ENCODE results near the gene IL15. TPM values are rescaled to one million over a fixed set of nuclear protein-coding genes. Genes with fewer than 3 reads are reported as not detected.

The IL15 gene
- total RNA-seq, 4 donors from 2014 or later: 0.64 to 3.8 (median 1.6) TPM

DNA sequence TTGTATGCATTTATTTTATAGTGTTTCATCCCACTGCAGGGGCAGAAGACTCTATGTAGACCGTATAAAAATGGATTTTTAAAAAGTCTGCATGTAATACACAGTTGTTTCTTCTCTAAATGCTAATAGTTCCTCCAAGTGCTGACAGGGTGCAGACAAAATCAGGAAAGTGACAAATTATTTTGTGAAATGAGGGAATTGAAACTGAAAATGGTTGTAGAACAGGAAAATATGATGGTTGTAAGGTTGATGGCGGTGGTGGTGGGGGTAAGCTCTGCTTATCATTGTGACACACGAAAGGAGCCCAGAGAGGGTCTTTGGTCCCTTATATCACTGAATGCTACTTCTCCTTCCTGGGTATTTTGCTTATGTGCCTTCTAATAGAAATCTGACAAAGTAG is 4.3 kb downstream of the IL15 start:
- no peaks in the 10 kb centered on the region for H3K27me3 ChIP-seq
- no peak for TF ChIP-seq EP300 (IDR thresholded peaks at IDR 0.05)
- TF ChIP-seq, protein P1, sequence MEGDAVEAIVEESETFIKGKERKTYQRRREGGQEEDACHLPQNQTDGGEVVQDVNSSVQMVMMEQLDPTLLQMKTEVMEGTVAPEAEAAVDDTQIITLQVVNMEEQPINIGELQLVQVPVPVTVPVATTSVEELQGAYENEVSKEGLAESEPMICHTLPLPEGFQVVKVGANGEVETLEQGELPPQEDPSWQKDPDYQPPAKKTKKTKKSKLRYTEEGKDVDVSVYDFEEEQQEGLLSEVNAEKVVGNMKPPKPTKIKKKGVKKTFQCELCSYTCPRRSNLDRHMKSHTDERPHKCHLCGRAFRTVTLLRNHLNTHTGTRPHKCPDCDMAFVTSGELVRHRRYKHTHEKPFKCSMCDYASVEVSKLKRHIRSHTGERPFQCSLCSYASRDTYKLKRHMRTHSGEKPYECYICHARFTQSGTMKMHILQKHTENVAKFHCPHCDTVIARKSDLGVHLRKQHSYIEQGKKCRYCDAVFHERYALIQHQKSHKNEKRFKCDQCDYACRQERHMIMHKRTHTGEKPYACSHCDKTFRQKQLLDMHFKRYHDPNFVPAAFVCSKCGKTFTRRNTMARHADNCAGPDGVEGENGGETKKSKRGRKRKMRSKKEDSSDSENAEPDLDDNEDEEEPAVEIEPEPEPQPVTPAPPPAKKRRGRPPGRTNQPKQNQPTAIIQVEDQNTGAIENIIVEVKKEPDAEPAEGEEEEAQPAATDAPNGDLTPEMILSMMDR (IDR thresholded peaks at IDR 0.05): no peak
- TF ChIP-seq POLR2AphosphoS5 (IDR thresholded peaks at IDR 0.05): no peak
- TF ChIP-seq POLR2A (IDR thresholded peaks at IDR 0.05): no peak
- no peaks in the 10 kb centered on the region for H3K9me3 ChIP-seq
- H3K4me3 ChIP-seq: no peak overlapping the region
- peaks cover 17% of the 10 kb centered on the region for H3K4me1 ChIP-seq
- no peak overlapping the region for H3K27ac ChIP-seq
- WGBS: 86% methylated on average over 3 of the region's 3 CpGs
- no peaks in the 10 kb centered on the region for H3K36me3 ChIP-seq
- no peak for DNase-seq (ENCODE audit: low spot score in 2 of 2)

DNA sequence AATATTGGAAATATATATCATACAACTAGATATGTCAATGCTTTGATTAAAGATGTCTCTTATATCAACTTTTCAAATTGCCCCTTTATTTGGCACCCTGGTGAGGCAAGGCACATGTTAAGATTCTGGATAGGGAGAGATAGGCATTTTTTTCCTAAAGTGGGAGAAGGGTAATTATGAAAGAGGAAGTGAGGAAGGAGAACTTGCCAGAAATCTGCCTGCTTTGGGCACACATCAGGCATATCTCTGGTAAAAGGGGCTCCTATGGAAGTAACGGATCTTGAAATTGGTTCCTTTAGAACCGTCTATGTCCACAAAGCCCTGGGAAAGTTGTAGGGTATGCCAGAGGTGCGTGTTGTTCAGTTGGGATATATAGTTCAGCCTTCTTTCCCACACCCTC is 5.7 kb downstream of the IL15 start:
- no peak for TF ChIP-seq EP300 (IDR thresholded peaks at IDR 0.05)
- no peak for TF ChIP-seq POLR2A (IDR thresholded peaks at IDR 0.05)
- TF ChIP-seq POLR2AphosphoS5 (IDR thresholded peaks at IDR 0.05): no peak
- TF ChIP-seq, protein P1 (IDR thresholded peaks at IDR 0.05): no peak

DNA sequence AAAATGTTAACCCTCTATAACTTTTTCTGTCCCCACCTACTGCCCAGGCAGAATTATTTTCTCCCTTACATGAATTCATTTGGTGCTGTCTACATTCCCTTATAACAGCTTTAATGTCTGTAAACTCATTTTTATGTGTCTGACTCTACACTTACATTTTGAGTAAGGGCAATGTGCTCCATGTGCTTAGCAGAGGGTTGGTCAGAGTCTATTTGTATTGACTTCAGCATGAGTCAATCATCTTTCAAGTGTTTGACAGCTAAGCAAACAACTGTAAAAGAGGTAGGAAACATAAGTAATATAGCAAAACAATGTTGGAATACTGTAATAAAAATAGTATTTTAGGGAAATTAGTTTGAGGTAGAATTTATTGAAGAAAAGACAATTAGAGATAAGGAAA is 6.3 kb downstream of the IL15 start:
- Histone ChIP-seq H3K4me1 (peaks cover 3% of the 10 kb centered on the region), H3K27ac (no peak overlapping the region), H3K9me3 (no peaks in the 10 kb centered on the region), H3K27me3 (no peaks in the 10 kb centered on the region), H3K4me3 (no peak overlapping the region), H3K36me3 (no peaks in the 10 kb centered on the region)
- TF ChIP-seq EP300 (IDR thresholded peaks at IDR 0.05) (no peak), POLR2AphosphoS5 (IDR thresholded peaks at IDR 0.05) (no peak), POLR2A (IDR thresholded peaks at IDR 0.05) (no peak)
- TF ChIP-seq, protein P1 (IDR thresholded peaks at IDR 0.05): no peak
- DNase-seq (ENCODE audit: low spot score in 2 of 2): no peak

More for the DNA sequence above, 5.7 kb downstream of the IL15 start:
- Histone ChIP-seq H3K27me3 (no peaks in the 10 kb centered on the region), H3K9me3 (no peaks in the 10 kb centered on the region), H3K4me3 (no peak overlapping the region), H3K36me3 (no peaks in the 10 kb centered on the region), H3K27ac (no peak overlapping the region), H3K4me1 (peaks cover 10% of the 10 kb centered on the region)
- DNase-seq (ENCODE audit: low spot score in 2 of 2): no peak
- 92% methylated on average over 3 of the region's 3 CpGs for WGBS

DNA sequence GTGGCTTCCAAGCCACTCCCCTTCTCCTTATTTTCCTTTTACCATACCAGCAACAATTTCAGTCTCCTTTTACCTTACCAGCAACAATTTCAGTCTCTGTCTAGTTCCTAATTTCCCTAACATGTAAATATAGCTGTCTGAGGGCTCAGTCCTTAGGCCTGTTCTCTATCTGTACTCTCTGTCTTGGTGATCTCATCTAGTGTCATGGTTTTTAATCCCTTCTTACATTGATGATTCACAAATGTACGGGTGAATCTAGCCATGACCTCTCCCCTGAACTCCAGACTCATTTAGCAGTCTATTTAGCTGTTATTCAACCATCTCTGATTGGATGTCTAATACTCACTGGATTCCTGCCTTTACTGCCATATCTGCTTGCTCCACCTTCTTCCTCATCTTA is 7.2 kb downstream of the IL15 start:
- Histone ChIP-seq H3K4me3 (no peak overlapping the region), H3K27ac (no peak overlapping the region), H3K4me1 (no peaks in the 10 kb centered on the region), H3K27me3 (no peaks in the 10 kb centered on the region), H3K36me3 (no peaks in the 10 kb centered on the region), H3K9me3 (no peaks in the 10 kb centered on the region)
- WGBS: 29% methylated on average over 1 of the region's 1 CpG
- TF ChIP-seq POLR2AphosphoS5 (IDR thresholded peaks at IDR 0.05) (no peak), POLR2A (IDR thresholded peaks at IDR 0.05) (no peak), EP300 (IDR thresholded peaks at IDR 0.05) (no peak)
- TF ChIP-seq, protein P1 (IDR thresholded peaks at IDR 0.05): no peak
- no peak for DNase-seq (ENCODE audit: low spot score in 2 of 2)

DNA sequence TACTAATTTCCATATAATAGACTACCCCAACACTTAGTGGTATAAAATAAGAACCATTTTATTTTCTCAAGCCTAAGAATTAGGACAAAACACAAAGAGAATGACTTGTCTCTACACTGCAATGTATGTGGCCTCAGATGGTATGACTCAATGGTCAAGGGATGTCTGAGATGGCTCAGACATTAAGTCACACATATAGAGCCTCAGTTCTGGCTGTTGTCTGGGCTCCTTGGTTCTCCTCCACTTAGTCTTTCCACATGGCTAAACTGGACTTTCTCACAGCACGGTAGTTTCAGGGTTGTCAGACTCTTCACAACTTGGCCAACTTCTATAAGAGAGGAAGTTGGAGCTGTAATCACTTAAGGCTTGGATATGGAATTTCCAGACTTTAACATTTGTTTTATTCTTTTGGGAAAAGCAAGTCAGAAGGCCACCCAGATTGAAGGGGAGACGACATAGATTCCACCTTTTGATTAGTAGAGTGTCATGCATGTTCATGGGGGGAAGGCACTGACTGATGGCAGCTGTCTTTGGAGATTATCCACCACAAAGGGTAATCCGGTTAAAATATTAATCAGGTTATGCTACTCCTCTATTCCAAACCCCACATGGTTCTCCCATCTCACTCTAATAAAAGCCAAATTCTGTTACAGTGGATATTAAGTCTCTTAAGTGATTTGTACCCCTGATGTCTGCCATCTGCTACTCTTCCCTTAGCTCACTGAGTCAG is 9.4 kb downstream of the IL15 start:
- TF ChIP-seq POLR2A (IDR thresholded peaks at IDR 0.05) (no peak), POLR2AphosphoS5 (IDR thresholded peaks at IDR 0.05) (no peak), EP300 (IDR thresholded peaks at IDR 0.05) (no peak)
- TF ChIP-seq, protein P1 (IDR thresholded peaks at IDR 0.05): no peak

More for the DNA sequence above, 9.4 kb downstream of the IL15 start:
- no peak for DNase-seq (ENCODE audit: low spot score in 2 of 2)
- Histone ChIP-seq H3K36me3 (no peaks in the 10 kb centered on the region), H3K27me3 (no peaks in the 10 kb centered on the region), H3K9me3 (no peaks in the 10 kb centered on the region), H3K4me1 (no peaks in the 10 kb centered on the region), H3K4me3 (no peak overlapping the region), H3K27ac (no peak overlapping the region)
- 80% methylated on average over 3 of the region's 3 CpGs for WGBS

Measured in suprapubic skin (tissue), 4 donors.